Activated CD8-positive, alpha-beta T cell treated with anti-CD3 and anti-CD28 coated beads for 36 hours (primary cell): ENCODE results near the gene GNG4. TPM values are rescaled to one million over a fixed set of nuclear protein-coding genes. Genes with fewer than 3 reads are reported as not detected.
"Not testable (repeated sequence)": the region's sequence is repeated elsewhere in the genome, so short reads cannot be mapped to it uniquely, and the experiment has no call there.

Source experiments
- ATAC-seq: fragments of 200-7000 bp; cut with Tn5 transposase; one replicate; pipeline ENCODE4 v1.10.0; 2021; ENCODE audit warnings: mild to moderate bottlenecking, moderate library complexity
- CTCF ChIA-PET: fragments of 350-600 bp; sonication (Branson Sonifier 250); formaldehyde crosslinking; loops from one replicate; lab custom pipeline; 2021; ENCODE audit warnings: antibody characterized with exemption; lab: Charles Lee
- POLR2A ChIA-PET: fragments of 350-600 bp; sonication (Branson Sonifier 250); formaldehyde crosslinking; loops from one replicate; lab custom pipeline; 2021; ENCODE audit warnings: antibody characterized with exemption; lab: Charles Lee
- DNase-seq: peaks from one replicate; pipeline ENCODE4 v3.0.0-alpha.2; 2020
- H3K27ac Mint-ChIP-seq: one replicate; pipeline ENCODE4 v1.8.0; 2021; ENCODE audit warnings: mild to moderate bottlenecking, mixed read lengths
- H3K27me3 Mint-ChIP-seq: one replicate; pipeline ENCODE4 v1.8.0; 2021; ENCODE audit warnings: mixed read lengths
- H3K36me3 Mint-ChIP-seq: one replicate; pipeline ENCODE4 v1.8.0; 2021; ENCODE audit warnings: low read depth, mixed read lengths
- H3K4me1 Mint-ChIP-seq: one replicate; pipeline ENCODE4 v1.8.0; 2021; ENCODE audit warnings: low read depth, mixed read lengths
- H3K4me3 Mint-ChIP-seq: one replicate; pipeline ENCODE4 v1.8.0; 2021; ENCODE audit warnings: mild to moderate bottlenecking, moderate library complexity, mixed read lengths
- H3K9me3 Mint-ChIP-seq: one replicate; pipeline ENCODE4 v1.8.0; 2021; ENCODE audit warnings: mixed read lengths
- CTCF ChIP-seq: fragments of 200-600 bp; IDR thresholded peaks from one replicate; pipeline ENCODE4 v1.8.0; 2022; ENCODE audit warnings: antibody characterized with exemption, mild to moderate bottlenecking
- intact Hi-C: fragments of 100-400 bp; cut with micrococcal nuclease; formaldehyde crosslinking; loops from one replicate; pipeline ENCODE4 v1.10.0; 2022
- total RNA-seq, 2 experiments: library from RNA; stranded (reverse); gene quantifications; one replicate each; pipeline ENCODE4 v1.2.3, GENCODE V29; 2021

Gene GNG4
- total RNA-seq, 2 experiments from 2014 or later: 2.2 to 2.3 TPM

GRCh38 chr1:235583511-235584001 lies 66.0 kb downstream of the GNG4 start:
- CTCF ChIA-PET: interaction anchor here (0.6 to 1.1 kb wide), 2 partner anchors 15 to 70 kb away, joined by 3 read pairs; no protein-coding TSS in a partner anchor
- Mint-ChIP-seq H3K4me3 (no peak overlapping the region), H3K9me3 (peaks cover 4% of the 10 kb centered on the region), H3K27me3 (peaks cover 11% of the 10 kb centered on the region), H3K4me1 (no peaks in the 10 kb centered on the region), H3K36me3 (peaks cover under 1% of the 10 kb centered on the region), H3K27ac (no peak overlapping the region)
- intact Hi-C loops: no loop called here
- no peak for ATAC-seq
- no peak for DNase-seq
- no peak for TF ChIP-seq CTCF
- POLR2A ChIA-PET: no interaction called here

GRCh38 chr1:235582130-235582529 lies 67.5 kb downstream of the GNG4 start:
- intact Hi-C loops: no loop called here
- Mint-ChIP-seq H3K4me1 (no peaks in the 10 kb centered on the region), H3K36me3 (no peaks in the 10 kb centered on the region), H3K4me3 (no peak overlapping the region), H3K27ac (no peak overlapping the region), H3K9me3 (peaks cover 2% of the 10 kb centered on the region), H3K27me3 (peaks cover 11% of the 10 kb centered on the region)
- DNase-seq: no peak
- ChIA-PET CTCF (interaction anchor here (1.1 kb wide), 1 partner anchor 16 kb away, joined by 3 read pairs; no protein-coding TSS in a partner anchor), POLR2A (no interaction called here)
- no peak for ATAC-seq
- no peak for TF ChIP-seq CTCF

- H3K36me3 Mint-ChIP-seq: no peaks in the 10 kb centered on the region
- ChIA-PET POLR2A (no interaction called here), CTCF (no interaction called here)
- no peaks in the 10 kb centered on the region for H3K4me1 Mint-ChIP-seq
- DNase-seq (no peak), ATAC-seq (no peak)
- intact Hi-C loops: no loop called here
- peaks cover 2% of the 10 kb centered on the region for H3K9me3 Mint-ChIP-seq
- peaks cover 7% of the 10 kb centered on the region for H3K27me3 Mint-ChIP-seq
- H3K27ac Mint-ChIP-seq: no peak overlapping the region
- no peak for TF ChIP-seq CTCF
- no peak overlapping the region for H3K4me3 Mint-ChIP-seq
Measured at GRCh38 chr1:235579891-235580290, 69.7 kb downstream of the GNG4 start.

GRCh38 chr1:235575597-235575996 lies 74.0 kb downstream of the GNG4 start:
- Mint-ChIP-seq H3K4me3 (no peak overlapping the region), H3K27ac (no peak overlapping the region), H3K4me1 (no peaks in the 10 kb centered on the region), H3K9me3 (peaks cover 2% of the 10 kb centered on the region), H3K36me3 (no peaks in the 10 kb centered on the region), H3K27me3 (no peaks in the 10 kb centered on the region)
- POLR2A ChIA-PET: no interaction called here
- DNase-seq (no peak), ATAC-seq (no peak)
- intact Hi-C loops: no loop called here
- no peak for TF ChIP-seq CTCF
- CTCF ChIA-PET: no interaction called here

- ChIA-PET POLR2A (no interaction called here), CTCF (no interaction called here)
Measured at GRCh38 chr1:235573880-235574279, 75.7 kb downstream of the GNG4 start.

GRCh38 chr1:235572971-235573370 lies 76.6 kb downstream of the GNG4 start:
- ATAC-seq, H3K36me3 Mint-ChIP-seq, H3K4me3 Mint-ChIP-seq, CTCF ChIA-PET, DNase-seq, intact Hi-C loops, H3K9me3 Mint-ChIP-seq, H3K27ac Mint-ChIP-seq, H3K4me1 Mint-ChIP-seq, H3K27me3 Mint-ChIP-seq, POLR2A ChIA-PET: not testable (repeated sequence)

More at GRCh38 chr1:235573880-235574279, 75.7 kb downstream of the GNG4 start:
- Mint-ChIP-seq H3K27me3 (no peaks in the 10 kb centered on the region), H3K9me3 (no peaks in the 10 kb centered on the region), H3K36me3 (no peaks in the 10 kb centered on the region), H3K4me3 (no peak overlapping the region), H3K4me1 (no peaks in the 10 kb centered on the region), H3K27ac (no peak overlapping the region)
- intact Hi-C loops: no loop called here
- no peak for ATAC-seq
- DNase-seq: no peak
- no peak for TF ChIP-seq CTCF
